ENCODE results near the gene CNIH3. TPM values are rescaled to one million over a fixed set of nuclear protein-coding genes. Genes with fewer than 3 reads are reported as not detected.
A peak's percentile ranks its signal among the peaks of the same experiment; 100 is the strongest.

CNIH3 gene
- total RNA-seq, 1 experiment from 2014 or later, result 21.4 TPM

GRCh38 chr1:224770336-224770693 is 154.2 kb downstream of the CNIH3 start:
- peak; percentile 91 for DNase-seq (ENCODE audit: low read depth)

DNA sequence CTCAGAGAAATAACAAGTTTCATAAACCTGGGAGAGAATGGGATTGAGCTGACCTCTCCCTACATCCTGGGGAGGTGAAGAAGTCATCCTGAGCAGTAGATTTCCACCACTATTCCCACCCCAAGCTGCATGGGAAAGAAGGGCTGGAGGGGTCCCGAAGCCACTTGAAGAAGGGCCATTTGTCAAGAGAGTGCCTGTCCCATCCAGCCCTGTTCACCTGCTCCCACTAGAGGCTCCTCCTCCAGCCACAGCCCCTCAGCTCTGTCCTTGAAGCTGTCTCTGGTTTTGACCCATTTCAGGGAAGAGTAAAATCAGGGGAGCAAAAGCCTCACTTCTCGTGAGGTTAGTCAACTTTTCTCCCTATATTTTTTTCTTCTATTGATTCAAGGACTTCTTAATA is 157.5 kb downstream of the CNIH3 start:
- DNase-seq (ENCODE audit: low read depth), result no peak

DNA sequence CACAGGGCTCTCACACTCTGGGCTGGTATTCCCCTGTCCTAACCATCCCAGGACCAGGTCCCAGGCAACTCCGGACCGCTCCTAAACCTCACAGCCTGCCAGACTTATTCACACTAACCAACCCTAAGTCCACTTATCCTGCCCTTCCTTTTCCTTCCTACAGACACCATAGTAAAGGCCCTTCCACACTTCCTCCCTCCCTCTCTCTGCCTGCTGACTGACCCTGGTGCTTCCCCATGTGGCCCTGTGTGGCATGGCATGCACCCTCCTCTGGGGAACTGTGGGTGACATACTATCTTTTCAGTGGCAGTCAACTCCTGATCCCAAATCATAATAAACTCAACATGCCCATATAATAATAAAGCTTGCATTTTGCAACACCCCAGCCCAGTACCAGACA is 158.3 kb downstream of the CNIH3 start:
- DNase-seq (ENCODE audit: low read depth), result peak; percentile 25

GRCh38 chr1:224777180-224777579 is 161.1 kb downstream of the CNIH3 start:
- DNase-seq (ENCODE audit: low read depth), result no peak

GRCh38 chr1:224779536-224779935 is 163.4 kb downstream of the CNIH3 start:
- no peak for DNase-seq (ENCODE audit: low read depth)

DNA sequence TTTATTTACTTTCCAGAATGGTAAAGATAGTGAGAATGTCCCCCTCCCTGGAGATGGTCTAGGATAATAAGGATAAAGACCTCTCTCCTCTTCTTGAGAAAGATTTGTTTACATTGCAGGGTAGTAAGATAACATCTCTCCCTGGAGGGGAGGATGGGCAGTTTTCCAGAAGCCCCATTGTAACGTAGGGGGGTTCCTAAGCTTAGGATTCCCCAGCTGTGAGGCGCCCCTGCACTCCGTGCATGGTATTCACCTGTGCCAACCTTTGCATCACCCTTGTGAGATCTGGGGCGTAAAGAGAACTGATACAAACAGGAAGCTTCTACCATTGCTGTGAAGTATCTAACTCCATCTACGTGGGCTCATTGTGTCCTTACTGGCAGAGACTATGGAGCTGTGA is 164.6 kb downstream of the CNIH3 start:
- no peak for DNase-seq (ENCODE audit: low read depth)

GRCh38 chr1:224781800-224782199 is 165.7 kb downstream of the CNIH3 start:
- DNase-seq (ENCODE audit: low read depth), result no peak

- DNase-seq (ENCODE audit: low read depth), result no peak
Observed at GRCh38 chr1:224782281-224783000, 166.3 kb downstream of the CNIH3 start.

DNA sequence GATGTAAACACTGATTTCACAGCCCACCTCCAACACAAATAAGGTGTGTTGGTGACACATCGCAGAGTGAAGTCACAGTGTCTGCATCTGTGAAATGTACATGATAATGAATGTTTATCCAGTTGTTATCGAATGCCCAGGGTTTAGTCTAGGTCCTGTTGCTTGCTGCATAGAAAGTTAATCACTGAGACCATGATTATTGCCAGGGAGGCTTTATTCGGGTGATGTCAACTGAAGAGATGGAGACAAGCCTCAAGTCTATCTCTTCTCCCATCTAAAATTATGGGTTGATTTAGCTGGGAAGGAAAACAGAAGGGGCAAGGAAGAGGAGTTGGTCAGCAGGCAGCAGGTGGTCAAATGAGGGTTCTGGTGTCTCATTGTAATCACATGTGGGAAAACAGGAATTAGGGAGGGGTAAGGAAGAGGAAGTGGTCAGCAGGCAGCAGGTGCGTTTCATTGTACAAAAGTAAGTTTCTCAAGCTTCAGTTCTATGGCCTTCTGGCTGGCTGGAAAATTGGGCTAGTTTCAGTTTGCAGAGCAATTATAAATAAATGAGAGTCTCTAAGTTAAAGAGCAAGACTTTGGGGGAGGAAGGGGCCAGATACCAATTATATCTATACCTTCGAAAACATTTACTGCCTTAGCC is 167.0 kb downstream of the CNIH3 start:
- DNase-seq (ENCODE audit: low read depth), result no peak

- DNase-seq (ENCODE audit: low read depth), result peak; percentile 46
Observed at GRCh38 chr1:224784265-224785039, 168.3 kb downstream of the CNIH3 start.

DNA sequence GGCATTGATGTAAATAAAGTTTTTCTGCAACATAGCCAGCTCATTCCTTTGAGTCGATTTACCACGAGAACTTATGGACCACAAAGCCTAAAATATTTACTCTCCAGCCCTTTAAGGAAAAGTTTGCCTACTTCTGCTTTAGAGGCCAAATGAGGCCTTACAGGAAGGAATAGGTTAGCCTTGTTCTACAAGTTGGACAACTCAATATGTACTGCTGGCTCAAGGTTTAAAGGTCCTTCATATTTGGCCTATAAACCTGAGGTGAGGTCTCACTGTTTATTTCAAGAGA is 168.9 kb downstream of the CNIH3 start:
- DNase-seq (ENCODE audit: low read depth), result peak; percentile 14

GRCh38 chr1:224785622-224786021 is 169.5 kb downstream of the CNIH3 start:
- DNase-seq (ENCODE audit: low read depth), result no peak

DNA sequence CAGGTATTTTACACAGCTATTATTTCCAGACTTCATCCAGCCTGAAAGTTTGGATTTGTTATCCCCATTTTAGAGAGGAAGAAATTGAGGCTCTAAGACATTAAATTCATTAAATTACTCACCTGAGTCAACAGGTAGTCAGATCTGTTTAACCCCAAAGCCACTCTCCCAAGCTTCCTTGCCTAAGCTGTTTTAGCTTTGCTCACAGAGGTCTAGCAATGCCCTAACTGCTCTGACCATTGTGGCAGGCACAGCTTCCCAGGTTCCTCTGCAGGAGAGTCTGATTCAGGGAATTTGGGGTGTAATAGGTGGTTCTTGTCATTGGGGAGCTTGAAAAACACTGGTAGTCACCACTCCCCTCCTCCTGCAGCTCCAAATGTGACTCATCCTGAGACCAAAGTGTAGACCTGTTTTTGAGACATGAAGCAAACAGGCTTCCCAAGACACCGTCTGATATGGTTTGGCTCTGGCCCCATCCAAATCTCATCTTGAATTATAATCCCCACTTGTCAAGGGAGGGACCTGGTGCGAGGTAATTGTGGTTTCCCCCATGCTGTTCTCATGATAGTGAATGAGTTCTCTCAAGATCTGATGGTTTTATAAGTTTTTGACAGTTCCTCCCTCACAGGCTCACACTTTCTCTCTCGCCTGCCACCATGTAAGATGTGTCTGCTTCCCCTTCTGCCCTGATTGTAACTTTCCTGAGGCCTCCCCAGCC is 170.6 kb downstream of the CNIH3 start:
- peak; percentile 57 for DNase-seq (ENCODE audit: low read depth)

DNA sequence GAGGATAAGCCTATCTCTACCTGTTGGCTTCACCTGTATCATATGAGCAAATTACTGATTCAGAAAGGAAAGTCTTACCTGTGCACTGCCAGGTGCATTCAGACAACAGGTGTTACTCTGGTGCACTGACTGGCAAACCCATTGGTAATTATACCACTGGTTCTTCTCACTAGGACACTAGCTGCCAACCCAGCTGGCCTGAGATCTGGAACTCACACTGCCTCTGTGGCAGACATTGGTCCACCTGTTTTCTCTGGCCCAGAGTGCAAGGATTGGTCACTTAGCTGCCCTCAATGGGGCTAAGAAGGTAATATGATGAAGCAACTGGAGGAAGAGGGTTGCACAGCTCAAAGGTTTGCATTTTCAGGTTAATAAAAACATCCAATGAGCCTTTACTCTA is 173.2 kb downstream of the CNIH3 start:
- DNase-seq (ENCODE audit: low read depth), result no peak

Other genes with a start within 250 kb of the CNIH3 start
- gene WDR26, start 181.5 kb upstream of the CNIH3 start, total RNA-seq (2014; rRNA removed; shearing (Covaris generic)), result 37.9 and 58.6 TPM in 2 replicates

All from M059J (cell line).